Measurements from ENCODE around the gene STK11.

- TF ChIP-seq EP300 (conservative IDR thresholded peaks at IDR 0.05; ENCODE audit: poor library complexity, severe bottlenecking) (no peak), CTCF (IDR thresholded peaks at IDR 0.05; ENCODE audit: poor library complexity, severe bottlenecking) (no peak), EZH2 (IDR thresholded peaks at IDR 0.05; ENCODE audit: borderline replicate concordance, insufficient read depth, low read length, poor library complexity, severe bottlenecking) (no peak), POLR2AphosphoS5 (IDR thresholded peaks at IDR 0.05) (no peak), TAF1 (IDR thresholded peaks at IDR 0.05; ENCODE audit: low read depth) (no peak), RAD21 (conservative IDR thresholded peaks at IDR 0.05) (no peak)
Measured at GRCh38 chr19:1254081-1254527, 48.5 kb downstream of the STK11 start.

Data from neural cell (in vitro differentiated cells).